Measurements from ENCODE around the gene MRNIP.
"Not testable (repeated sequence)": the region's sequence is repeated elsewhere in the genome, so short reads cannot be mapped to it uniquely, and the experiment has no call there.

The MRNIP gene

GRCh38 chr5:179793468-179794139, 65.0 kb downstream of the MRNIP start, which contains the start of gene LTC4S:
TSS of gene LTC4S (plus strand) at chr5:179793986. CDS start at chr5:179794081, 95 bp downstream.
- DNase-seq (ENCODE audit: low read depth in 2 of 2), result no peak

GRCh38 chr5:179792612-179793467, 65.8 kb downstream of the MRNIP start:
- DNase-seq (ENCODE audit: low read depth in 2 of 2), result no peak

GRCh38 chr5:179791881-179792611, 66.6 kb downstream of the MRNIP start:
- no peak for DNase-seq (ENCODE audit: low read depth in 2 of 2)

GRCh38 chr5:179789278-179789677, 69.3 kb downstream of the MRNIP start:
- not testable (repeated sequence) for DNase-seq (ENCODE audit: low read depth in 2 of 2)

- DNase-seq (ENCODE audit: low read depth in 2 of 2), result no peak
Measured at GRCh38 chr5:179788193-179788854, 70.3 kb downstream of the MRNIP start.

Data from stimulated activated CD8-positive, alpha-beta memory T cell treated with anti-CD3 and anti-CD28 coated beads, Interleukin-15, amount 100 ng/mL, for 48 hours (primary cell).